Measurements from ENCODE around the gene SPAG9.

- no peak for TF ChIP-seq CTCF (conservative IDR thresholded peaks at IDR 0.05; ENCODE audit: low read depth, low read length)
- no peak for TF ChIP-seq EZH2 (IDR thresholded peaks at IDR 0.05; ENCODE audit: low read length, unreplicated experiment)
- TF ChIP-seq EZH2phosphoT487 (IDR thresholded peaks at IDR 0.05; ENCODE audit: borderline replicate concordance, low read length), result no peak
Measured at GRCh38 chr17:51154176-51154575, 33.5 kb upstream of the SPAG9 start.
